Stimulated activated CD8-positive, alpha-beta memory T cell treated with anti-CD3 and anti-CD28 coated beads, Interleukin-4, amount 100 ng/mL, for 4 hours (primary cell): ENCODE data around the gene CDC73.
"Not testable (repeated sequence)": the region's sequence is repeated elsewhere in the genome, so short reads cannot be mapped to it uniquely, and the experiment has no call there.

Experiments used
- DNase-seq, 2 donors: peaks; one replicate each; pipeline ENCODE4 v3.0.0-alpha.2; 2020; ENCODE audit warnings: low read depth in 2 of 2, low spot score in 1 of 2

CDC73 gene

GRCh38 chr1:193179094-193179493 is 57.3 kb downstream of the CDC73 start:
- DNase-seq, result no peak

- no peak for DNase-seq
Observed at GRCh38 chr1:193181536-193181935, 59.7 kb downstream of the CDC73 start.

GRCh38 chr1:193181985-193182384 is 60.2 kb downstream of the CDC73 start:
- no peak for DNase-seq

- no peak for DNase-seq
Observed at GRCh38 chr1:193183019-193183627, 61.3 kb downstream of the CDC73 start.

GRCh38 chr1:193184776-193185175 is 62.9 kb downstream of the CDC73 start:
- no peak for DNase-seq

- DNase-seq, result no peak
Observed at GRCh38 chr1:193185211-193185610, 63.4 kb downstream of the CDC73 start.

GRCh38 chr1:193185901-193186731 is 64.3 kb downstream of the CDC73 start, which contains the start of gene B3GALT2:
TSS of gene B3GALT2 (minus strand) at chr1:193186613. CDS start at chr1:193181562, 5,051 bp downstream.
- DNase-seq, result no peak

GRCh38 chr1:193187114-193187513 is 65.3 kb downstream of the CDC73 start:
- no peak for DNase-seq

GRCh38 chr1:193188915-193189314 is 67.1 kb downstream of the CDC73 start:
- not testable (repeated sequence) for DNase-seq

- no peak for DNase-seq
Observed at GRCh38 chr1:193189442-193190095, 67.7 kb downstream of the CDC73 start.

- DNase-seq, result no peak
Observed at GRCh38 chr1:193190096-193190744, 68.4 kb downstream of the CDC73 start.

GRCh38 chr1:193192586-193192985 is 70.8 kb downstream of the CDC73 start:
- no peak for DNase-seq

- DNase-seq, result no peak
Observed at GRCh38 chr1:193199940-193200339, 78.1 kb downstream of the CDC73 start.

GRCh38 chr1:193201021-193201420 is 79.2 kb downstream of the CDC73 start:
- DNase-seq, result no peak

- no peak for DNase-seq
Observed at GRCh38 chr1:193210996-193211395, 89.2 kb downstream of the CDC73 start.

- no peak for DNase-seq
Observed at GRCh38 chr1:193211539-193211938, 89.7 kb downstream of the CDC73 start.

- DNase-seq, result no peak
Observed at GRCh38 chr1:193212637-193213036, 90.8 kb downstream of the CDC73 start.

GRCh38 chr1:193213998-193214397 is 92.2 kb downstream of the CDC73 start:
- no peak for DNase-seq

- DNase-seq, result no peak
Observed at GRCh38 chr1:193216920-193217319, 95.1 kb downstream of the CDC73 start.

GRCh38 chr1:193219391-193219790 is 97.6 kb downstream of the CDC73 start:
- no peak for DNase-seq

- no peak for DNase-seq
Observed at GRCh38 chr1:193221651-193222050, 99.8 kb downstream of the CDC73 start.
